HS-27A (cell line): Measurements from ENCODE around the gene NAT14.
A peak's percentile ranks its signal among the peaks of the same experiment; 100 is the strongest.
"Not testable (repeated sequence)": the region's sequence is repeated elsewhere in the genome, so short reads cannot be mapped to it uniquely, and the experiment has no call there.

ENCODE experiments used
- DNase-seq: peaks from one replicate; pipeline ENCODE4 v3.0.0-alpha.2; 2012; ENCODE audit warnings: low read depth, missing footprints

Gene NAT14

DNA sequence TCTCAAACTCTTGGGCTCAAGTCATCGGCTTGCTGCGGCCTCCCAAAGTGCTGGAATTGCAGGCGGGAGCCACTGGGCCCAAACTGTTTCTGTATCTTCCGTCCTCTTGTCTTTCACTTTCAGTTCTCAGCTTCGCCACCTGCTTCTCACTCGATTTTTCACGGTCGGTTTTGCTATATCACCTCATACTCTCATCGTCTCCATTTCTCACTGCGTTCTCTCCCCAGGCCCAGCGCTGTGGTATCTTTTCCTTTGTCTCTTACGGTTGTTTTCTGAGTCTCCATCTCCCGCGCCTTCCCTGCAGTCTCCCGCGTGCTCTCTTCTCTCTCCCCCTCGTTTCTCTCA is 18.1 kb downstream of the NAT14 start:
- no peak for DNase-seq

DNA sequence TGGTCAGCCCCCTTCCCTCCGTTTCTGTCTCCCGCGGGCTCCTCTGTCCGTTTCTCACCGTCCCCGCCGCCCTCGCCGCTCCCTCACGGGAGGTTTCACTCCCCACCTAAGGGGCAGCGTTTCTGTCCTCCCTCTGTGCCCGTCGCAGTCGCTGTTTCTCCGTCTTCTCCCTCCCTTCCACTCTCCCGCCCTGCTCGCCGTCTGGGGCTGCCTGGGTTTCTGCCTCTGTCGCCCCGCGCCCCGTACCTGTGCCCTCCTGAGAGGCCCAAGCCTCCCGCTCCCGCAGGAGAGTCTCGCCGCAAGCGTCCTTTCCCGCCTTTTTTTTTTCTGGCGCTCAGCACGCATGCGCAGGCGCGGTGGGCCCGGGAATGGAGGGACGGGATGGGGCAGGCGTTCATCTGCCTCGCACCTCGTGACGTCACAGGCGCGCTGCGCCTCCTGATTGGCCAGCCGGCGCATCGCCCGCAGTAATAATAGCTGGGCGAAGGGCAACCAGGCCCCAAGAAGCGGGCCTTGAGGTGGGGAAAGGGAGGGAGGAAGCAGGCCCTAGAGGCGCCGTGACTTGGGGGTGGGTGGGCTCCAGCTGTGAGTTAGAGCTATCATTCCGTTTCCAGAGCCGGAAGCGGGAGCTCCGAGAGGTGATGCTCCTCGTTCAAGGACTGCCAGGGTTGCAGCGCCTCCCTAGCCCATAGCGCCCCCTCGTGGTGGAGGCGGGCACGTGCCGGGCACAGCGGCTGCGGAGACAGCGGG is 18.7 kb downstream of the NAT14 start:
- DNase-seq: peak; percentile 95

DNA sequence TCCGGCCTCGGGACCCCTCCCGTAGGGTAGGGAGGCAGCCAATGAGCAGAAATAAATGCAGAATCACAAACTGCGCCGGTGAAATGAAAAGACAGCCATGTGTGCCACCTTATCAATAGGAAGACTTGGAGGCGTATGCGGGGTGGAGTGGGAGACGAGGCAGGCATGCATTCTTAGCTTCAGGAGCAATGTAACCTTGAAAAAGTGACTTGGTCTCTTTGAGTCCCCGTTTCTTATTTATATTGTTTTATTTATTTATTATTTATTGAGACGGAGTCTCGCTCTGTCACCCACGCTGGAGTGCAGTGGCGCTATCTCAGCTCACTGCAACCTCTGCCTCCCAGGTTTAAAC is 19.2 kb downstream of the NAT14 start:
- DNase-seq: no peak

DNA sequence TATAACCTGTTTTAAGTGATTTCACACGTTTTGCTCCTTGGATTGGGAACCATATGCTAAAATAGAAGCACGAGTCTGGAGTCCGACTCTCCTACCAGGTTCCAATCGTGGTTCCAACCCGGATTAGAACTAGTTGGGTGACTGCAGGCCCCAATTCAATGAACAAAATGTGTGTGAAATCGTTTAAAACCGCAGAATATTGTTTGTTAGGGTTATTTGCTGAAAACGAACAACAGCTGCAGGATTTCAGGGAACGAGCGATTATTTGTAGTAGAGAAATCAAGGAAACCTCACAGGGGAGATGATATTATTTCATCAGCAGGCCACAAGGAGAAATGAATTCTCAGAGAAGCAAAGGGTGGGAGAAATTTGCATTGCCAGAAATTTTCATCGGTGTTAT is 20.0 kb downstream of the NAT14 start:
- DNase-seq: no peak

DNA sequence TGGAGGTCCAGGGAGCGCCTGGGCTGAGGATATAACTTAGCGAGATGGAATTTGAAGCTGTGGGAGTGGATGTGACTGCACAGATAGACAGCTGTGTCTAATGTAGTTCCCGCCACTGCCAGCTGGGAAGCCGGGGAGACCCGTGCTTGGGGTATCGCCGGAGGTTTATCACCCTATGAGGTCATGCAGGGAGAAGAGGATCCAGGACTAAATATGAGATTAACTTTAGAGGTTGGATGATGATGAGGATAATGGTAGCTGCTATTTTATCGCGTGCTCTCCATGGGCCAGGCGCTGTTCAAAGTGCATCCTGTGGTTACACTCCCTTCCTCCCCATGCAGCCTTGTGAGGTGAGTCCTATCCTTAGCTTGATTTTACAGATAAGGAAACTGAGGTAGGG is 23.1 kb downstream of the NAT14 start:
- no peak for DNase-seq

DNA sequence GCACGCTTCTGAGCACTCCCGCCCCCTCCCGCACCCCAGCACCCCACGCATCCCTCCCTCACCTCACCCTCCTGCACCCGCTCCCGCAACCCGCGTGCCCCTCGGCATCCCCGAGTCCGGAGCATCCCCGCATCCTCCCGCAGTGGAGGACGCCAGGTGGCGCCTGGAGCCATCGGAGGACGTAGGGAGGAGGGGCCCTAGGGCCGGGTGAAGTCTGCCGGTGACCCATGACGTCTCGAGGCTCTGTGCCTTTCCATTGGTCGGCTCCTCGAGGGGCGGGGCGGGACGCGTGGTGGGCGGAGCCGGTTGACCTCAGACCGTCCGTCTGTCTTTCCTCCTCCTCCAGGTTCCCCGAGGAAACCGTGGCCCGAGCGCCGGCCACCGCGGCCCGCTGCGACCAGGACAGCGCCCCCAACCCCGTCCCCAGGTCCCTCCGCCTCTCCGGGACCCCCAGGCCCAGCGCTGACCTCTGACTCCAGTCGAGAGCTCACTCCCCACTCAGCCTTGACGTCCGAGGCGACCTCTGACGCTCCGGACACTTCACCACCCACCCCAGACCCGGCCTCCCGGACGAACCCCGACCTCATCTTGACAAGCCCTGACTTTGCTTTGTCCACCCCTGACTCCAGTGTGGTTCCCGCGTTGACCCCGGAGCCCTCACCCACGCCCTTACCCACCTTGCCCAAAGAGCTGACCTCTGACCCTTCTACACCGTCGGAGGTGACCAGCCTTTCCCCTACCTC is 32.1 kb downstream of the NAT14 start:
- peak; percentile 83 for DNase-seq

DNA sequence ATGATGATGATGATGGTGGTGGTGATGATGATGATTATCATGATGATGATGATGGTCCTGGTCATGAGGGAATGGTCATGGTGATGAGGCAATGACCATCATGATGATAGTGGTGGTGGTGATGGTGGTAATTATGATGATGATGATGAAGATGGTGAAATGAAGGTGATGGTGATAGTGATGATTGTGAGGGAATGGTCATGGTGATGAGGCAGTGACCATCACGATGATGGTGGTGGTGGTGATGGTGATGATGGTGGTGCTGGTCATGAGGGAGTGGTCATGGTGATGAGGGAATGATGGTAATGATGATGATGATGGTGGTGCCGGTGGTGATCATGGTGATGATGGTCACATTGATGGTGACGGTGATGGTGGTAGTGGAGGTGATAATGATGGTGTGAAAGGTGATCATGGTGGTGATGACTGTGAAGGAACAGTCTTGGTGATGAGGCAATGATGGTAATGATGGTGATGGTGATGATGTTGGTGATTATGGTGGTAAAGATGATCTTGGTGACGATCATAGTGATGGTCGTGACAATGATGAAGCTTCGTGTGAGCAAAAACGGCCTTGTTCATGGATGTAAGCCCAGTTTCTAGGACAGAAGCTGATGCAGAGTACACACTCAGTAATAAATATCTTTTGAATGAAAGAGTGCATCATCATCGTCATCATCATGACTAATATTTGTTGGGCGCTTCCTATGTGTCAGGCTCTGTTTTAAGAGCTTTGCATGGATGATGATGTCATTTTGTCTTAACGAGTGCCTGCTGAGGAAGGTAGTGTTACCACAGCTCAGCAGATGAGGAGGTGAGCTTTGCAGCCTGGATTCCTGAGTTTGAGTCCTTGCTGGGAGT is 34.7 kb downstream of the NAT14 start:
- peak; percentile 53 for DNase-seq

DNA sequence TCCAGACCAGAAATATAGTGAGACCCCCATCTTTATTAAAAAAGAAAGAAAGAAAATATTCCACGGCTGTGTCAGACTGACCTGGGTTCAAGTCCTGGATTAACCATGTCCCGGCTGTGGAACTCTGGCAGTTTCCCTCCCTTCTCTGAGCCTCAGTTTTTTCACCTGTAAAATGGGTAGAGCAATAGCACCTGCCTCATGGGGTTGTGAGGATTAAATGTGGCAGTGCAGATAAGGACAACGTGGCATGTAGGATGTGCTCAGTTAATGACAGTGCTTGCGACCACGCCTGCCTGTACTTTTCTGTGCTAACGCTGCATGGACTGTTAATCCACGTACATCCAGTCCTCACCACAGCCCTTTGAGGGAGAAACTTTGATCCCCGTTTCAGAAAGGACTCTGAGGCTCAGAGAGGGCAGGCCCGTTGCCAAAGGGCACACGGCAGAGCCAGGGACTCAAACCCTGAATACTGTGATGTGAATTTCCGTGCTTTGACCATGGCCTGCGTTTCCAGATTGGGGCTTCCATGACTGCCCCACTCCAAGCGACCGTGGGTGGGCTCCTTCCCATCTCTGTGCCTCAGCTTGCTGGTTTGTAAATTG is 35.8 kb downstream of the NAT14 start:
- DNase-seq: no peak

DNA sequence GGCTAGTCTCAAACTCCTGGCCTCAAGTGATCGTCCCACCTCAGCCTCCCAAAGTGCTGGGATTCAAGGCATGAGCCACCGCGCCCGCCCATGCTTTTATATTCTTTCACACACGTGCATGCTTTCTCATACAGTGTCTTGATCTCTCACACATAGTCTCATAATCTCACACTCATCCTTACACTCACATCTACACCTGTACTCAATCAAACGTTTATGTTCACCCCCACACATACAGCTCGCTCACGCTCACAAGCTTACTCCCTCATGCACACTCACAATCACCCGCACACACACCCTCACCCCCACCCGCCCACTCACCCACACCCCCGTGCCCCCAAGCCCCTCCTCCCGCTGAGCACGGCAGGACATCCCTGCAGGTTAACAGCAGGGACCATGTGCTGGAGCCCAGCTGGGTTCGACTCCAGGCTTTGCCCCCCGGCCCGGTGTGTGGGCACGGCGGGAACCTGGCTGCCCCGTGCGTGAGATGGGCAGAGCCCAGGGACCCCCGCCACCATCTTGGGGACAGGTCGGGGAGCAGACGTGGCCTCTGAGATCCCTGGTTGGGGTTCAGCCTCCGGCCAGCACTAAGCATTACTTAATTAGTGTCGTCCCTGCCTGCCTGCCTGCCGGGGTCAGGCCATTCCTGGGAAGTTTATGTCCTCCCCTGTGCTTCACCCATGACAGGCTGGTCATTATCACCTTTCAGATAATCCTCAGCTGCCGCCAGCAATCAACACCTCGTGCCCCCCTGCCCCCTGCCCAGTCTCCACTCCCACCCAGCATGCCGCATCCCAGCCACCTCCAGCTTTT is 40.5 kb downstream of the NAT14 start:
- no peak for DNase-seq

DNA sequence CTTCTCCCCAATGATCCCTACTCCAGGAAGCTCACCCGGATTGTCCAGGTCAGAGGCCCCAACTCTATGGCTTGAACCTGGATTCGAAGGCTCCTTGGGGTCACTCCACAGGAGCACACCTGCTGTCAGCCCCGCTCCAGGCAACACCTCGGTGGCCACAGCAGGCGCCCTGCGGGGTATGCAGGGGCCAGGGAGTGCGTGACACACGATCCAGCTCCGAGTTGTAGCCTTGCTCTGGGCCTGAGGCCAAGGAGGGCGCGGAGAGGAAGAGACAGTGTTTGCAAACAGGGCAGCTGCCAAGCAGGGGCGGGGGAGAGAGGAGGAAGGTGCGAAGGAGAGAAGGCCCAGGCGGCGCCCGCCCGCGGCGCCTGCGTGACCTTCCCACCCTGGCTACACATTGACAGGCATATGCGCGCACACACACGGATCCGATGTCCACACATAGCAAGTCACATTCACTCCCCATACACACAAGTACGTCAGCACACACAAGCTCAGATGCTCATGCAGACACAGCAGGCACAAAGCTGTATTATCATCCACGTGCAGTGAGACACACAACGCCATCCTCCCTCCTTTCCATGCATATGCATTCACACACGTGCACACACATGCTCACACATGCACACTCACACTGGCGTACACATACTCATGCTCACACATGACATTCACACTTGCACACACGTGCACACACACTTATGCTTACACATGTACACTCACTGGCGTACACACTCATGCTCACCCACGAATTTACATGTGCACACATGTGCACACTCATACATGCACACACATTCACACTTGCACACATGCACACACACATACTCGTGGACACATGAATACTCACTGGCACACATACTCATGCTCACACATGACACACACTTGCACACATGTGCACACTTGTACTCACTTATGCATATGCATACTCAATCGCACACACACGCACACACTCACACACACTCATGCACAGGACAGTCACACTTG is 41.5 kb downstream of the NAT14 start:
- no peak for DNase-seq

DNA sequence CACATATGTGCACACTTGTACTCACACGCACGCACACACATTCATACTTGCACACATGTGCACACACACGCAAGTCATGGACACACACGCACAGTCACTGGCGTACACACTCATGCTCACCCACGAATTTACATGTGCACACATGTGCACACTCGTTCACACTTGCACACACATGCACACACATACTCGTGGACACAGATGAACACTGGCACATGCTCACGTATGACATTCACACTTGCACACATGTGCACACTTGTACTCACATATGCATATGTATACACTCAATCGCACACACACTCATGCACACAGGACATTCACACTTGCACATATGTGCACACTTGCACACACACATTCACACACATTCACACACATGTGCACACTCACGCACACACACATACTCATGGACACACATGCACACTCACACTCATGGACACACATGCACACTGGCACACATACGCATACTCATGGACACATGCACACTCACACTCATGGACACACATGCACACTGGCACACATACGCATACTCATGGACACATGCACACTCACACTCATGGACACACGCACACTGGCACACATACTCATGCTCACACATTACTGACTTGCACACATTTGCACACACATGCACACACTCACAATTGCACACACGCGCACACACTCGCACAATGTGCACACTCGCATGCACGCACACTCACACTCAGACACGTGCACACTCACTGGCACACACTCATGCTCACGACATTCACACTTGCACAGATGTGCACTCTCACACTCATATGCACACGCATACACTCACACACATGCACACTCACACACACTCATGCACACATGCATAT is 42.4 kb downstream of the NAT14 start:
- no peak for DNase-seq

DNA sequence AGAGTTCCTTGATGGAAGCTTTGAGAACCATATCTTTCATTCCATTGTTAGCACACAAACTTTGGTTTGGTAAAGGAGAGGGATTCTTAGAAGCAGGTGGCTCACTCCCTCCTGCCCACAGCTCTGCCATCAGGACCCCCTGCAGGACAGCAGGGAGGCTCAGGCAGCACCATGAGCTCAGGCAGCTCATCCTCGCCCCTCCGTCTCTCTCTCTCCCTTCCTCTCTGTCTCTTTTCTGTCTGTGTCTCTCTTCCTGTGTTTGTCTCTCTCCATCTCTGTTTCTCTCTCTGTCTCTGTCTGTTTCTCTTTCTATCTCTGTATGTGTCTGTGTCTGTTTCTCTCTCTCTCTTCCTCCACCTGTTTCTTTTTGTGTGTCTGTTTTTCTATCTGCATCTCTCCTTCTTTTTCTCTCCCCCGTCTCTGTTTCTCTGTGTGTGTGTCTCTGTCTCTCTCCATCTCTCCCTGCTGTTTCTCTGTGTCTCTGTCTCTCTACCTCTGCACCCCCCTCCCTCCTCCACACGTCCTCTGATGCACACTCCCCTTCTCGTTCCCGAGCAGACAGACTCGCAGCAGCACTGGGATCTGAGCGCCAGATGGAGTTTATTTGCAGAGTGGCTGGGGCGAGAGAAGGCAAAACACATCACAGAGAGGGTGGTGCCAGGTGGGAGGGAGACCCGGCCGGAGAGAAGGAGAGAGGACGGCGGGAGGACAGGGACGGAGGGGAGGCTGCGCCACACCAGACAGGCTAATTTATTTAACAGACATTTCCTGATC is 43.2 kb downstream of the NAT14 start:
- DNase-seq: no peak

DNA sequence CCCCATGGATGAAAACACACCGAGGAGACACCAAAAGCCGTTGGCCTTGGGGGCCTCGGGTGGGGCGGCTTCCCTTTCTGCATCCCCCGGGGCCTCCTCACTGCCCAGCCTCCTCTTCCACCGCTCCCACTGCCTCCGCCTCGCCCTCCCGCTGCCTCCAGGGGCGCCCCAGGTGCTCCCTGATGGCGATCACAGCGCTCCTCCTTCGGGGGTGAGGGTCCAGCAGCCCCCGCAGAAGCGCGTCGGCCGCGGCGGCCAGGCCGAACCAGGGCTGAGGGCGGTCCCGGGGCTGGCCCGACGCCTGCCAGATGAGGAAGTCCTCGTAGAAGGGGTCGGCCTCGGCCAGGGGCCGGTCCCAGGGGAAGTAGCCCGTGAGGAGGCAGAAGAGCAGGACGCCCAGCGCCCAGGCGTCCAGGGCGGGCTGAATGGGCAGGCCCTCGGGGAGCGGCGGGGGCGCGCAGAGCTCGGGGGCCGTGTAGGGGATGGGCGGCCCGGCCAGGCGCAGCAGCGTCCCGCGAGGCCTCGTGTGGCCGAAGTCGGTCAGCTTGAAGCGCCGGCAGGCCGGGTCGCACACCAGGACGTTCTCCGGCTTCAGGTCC is 44.7 kb downstream of the NAT14 start:
- no peak for DNase-seq

DNA sequence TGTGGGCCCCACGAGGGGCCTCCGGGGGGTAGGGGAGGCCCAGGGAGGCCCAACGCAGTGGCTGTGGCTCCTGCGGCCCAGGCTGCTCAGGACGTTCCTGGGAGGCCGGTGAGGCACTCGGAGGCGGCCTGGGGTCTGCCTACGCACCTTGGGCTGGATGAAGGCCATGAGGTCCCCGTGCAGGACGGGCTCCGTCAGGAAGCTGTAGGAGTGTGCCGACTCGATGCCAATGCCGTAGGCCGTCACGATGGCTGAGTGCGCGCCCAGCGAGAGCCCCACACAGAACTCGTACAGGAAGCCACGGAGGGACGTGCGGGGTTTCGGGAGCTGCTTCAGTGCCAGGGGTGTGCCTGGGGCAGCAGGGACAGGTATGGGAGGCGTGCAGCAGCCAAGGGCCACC is 46.0 kb downstream of the NAT14 start:
- DNase-seq: no peak

DNA sequence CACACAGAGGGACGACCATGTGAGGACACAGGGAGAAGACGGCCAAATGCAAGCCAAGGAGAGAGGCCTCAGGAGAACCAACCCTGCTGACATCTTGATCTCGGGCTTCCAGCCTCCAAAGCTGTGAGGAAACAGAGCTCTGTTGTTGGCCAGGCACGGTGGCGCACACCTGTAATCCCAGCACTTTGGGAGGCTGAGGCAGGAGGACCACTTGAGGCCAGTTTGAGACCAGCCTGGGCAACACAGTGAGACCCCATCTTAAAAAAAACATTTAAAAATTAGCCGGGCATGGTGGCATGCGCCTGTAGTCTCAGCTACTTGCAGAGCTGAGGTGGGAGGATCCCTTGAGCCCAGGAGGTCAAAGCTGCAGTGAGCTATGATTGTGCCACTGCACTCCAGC is 49.3 kb downstream of the NAT14 start:
- not testable (repeated sequence) for DNase-seq

DNA sequence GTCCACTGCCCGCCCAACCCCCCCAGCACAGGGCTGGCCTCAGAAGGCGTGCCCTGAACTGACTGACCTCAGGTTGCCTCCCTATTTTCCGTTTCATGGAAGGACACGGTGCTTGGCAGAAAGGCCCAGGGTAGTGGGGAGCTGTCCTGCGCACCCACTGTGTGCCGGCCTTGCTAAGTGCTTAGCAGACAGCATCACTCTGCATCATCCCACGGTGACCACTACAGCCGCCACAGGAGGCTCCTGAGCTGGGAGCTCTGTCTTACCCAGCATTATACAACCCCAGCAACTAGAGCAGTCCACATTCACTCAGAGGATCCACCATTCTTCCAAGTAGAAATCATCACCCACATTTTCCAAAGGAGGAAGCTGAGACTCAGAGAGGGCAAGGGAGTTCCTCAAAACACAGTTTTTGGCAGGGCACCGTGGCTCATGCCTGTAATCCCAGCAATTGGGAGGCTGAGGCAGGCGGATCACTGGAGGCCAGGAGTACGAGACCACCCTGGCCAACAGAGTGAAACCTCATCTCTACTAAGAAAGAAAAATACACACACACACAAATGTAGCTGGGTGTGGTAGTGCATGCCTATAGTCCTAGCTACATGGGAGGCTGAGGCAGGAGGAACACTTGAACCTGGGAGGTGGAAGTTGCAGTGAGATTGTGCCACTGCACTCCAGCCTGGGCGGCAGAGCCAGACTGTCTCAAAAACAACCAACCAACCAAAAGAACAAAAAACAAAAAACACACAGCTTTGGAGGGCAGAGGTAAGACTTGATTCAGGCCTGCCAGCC is 50.4 kb downstream of the NAT14 start:
- no peak for DNase-seq

DNA sequence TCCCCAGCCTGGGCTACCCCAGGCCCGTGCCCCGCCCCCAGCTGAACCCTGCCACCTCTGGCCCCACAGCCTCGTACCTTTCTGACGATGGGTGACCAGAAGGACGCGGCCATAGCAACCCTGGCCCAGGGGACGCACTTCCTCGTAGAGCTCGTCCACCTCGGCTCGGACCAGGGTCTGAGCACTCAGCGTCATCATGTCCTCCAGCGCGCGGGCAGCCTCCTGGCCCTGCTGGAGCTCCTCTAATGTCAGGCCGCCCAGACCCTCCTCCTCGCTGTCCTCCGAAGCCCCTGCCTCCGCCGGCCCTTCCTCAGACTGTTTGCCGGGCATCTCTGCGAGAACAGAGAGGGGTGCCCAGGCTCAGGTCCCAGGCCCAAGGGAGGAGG is 51.0 kb downstream of the NAT14 start:
- no peak for DNase-seq

DNA sequence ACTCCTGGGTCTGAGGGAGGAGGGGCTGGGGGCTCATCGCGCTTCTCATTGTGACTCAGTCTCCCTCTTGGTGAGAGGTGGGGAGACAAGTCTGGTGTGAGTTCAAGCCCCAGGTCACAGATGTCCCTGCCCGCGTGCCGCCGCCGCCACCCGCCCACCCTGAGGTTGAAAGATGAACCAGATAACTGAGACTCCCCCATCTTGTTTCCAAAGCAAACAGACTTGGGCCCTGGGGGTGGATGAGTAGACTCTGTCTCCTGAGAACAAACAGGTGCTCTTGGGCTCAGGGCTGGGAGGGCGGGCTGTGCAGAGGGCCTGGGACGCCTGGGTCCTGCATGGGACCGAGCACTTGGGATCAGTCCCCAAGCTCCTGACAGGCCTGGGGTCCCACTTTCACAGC is 51.4 kb downstream of the NAT14 start:
- no peak for DNase-seq
